GM12874 (cell line): Measurements from ENCODE around the gene DGKB.

Source experiments
- TF ChIP-seq, protein P1 (sequence below): IDR thresholded peaks from 2 replicates; pipeline ENCODE4 v1.5.1; 2011; ENCODE audit warnings: low read depth, mild to moderate bottlenecking, control low read depth, low read length, moderate library complexity; ENCODE audit not compliant: insufficient read depth

DGKB gene

DNA sequence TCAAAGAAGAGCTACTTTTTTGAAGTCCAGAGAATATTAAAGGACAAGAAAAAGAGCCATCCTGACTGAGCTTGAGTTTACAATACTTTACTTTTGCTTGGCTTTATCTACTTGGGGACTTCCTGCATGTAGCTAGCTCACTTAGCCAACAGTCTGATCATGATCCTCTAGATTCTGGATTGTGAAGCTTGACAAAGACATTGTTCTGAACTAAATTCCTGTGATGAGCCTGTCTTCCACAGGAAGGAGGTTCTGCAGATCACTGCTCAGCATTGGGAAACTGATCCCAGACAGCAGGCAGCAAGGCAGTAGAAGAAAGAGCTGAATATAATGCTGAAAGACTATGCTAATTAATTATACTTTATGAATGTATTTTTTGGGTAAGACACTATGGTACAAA, 296.4 kb downstream of the DGKB start:
- TF ChIP-seq, protein P1, sequence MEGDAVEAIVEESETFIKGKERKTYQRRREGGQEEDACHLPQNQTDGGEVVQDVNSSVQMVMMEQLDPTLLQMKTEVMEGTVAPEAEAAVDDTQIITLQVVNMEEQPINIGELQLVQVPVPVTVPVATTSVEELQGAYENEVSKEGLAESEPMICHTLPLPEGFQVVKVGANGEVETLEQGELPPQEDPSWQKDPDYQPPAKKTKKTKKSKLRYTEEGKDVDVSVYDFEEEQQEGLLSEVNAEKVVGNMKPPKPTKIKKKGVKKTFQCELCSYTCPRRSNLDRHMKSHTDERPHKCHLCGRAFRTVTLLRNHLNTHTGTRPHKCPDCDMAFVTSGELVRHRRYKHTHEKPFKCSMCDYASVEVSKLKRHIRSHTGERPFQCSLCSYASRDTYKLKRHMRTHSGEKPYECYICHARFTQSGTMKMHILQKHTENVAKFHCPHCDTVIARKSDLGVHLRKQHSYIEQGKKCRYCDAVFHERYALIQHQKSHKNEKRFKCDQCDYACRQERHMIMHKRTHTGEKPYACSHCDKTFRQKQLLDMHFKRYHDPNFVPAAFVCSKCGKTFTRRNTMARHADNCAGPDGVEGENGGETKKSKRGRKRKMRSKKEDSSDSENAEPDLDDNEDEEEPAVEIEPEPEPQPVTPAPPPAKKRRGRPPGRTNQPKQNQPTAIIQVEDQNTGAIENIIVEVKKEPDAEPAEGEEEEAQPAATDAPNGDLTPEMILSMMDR: no peak

- TF ChIP-seq, protein P1: no peak
These were observed 297.9 kb downstream of the DGKB start for GRCh38 chr7:14604606-14605005.

DNA sequence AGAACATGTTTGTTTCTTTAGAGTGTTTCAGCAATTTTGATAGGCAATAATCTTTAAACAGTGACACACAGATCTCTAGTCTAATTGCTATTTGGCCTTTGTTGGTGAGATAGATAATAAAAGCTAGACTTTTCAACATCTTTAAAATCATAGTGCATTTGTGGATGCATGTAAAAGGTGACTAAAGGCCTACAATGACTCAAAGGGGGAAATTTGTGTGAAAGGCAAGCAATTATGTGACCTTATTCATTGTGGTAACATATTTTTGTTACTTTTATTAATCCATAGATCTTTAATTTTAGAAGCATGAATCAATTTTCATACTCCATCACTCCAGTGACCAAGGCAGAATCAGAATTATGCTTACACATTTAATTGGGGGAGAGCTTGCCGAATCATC, 299.7 kb downstream of the DGKB start:
- TF ChIP-seq, protein P1: no peak

- TF ChIP-seq, protein P1: no peak
These were observed 301.7 kb downstream of the DGKB start for GRCh38 chr7:14600766-14601367.

DNA sequence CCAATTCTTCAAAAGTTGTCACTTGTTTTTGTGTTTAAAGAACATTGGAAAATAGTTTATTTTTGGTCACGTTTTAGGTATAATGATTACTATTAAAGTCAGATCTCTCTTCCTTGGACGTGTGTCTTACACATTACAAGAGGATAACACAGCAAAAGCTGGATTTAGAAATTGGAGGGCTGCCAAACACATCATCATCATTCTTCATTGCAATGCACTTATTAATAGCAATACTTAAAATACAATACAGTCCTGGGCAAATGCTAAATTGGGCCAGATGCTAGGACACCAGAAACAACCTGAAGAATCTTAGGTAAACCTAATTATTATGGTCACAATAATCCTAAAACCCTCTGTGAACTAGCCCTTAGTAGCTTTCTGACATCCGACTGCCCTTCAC, 303.6 kb downstream of the DGKB start:
- TF ChIP-seq, protein P1: no peak

DNA sequence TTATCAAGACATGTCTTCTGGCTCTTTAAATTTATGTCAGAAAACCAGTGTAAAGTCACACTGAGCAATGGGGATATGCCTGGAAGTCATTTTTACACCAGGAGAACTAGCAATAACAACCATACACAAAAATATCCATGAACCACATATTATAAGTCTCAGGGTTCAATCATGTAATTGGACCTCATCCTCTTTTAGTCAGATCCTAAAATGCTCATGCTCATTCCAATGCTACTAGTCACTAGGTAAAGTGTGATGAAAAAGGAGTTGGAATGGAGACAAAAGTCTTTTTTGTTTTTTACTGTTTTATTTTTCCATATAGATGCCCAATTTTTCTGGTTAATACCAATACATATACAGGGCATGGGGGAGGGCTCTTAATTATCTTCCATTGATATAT, 306.1 kb downstream of the DGKB start:
- TF ChIP-seq, protein P1: no peak

DNA sequence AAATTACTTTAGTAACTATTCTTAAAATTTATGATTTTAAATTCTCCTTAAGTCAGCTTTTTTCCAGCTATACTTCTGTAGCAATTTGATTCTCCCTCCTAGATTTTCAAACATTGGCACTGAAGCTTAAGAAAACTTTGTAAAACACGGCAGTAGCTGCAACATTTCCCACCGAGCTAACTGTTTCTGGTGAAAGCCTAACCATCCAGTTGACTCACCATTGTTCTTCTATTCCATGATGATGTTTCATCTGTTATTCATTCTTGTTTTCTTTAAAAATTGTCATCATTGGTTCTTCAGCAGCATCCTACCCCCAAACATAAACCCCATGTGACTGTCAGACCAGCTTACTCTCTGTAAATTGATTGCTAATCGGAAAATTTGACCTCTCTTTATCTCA, 312.3 kb downstream of the DGKB start:
- TF ChIP-seq, protein P1: no peak

GRCh38 chr7:14585232-14585631, 317.3 kb downstream of the DGKB start:
- TF ChIP-seq, protein P1: no peak
